Islet precursor cell (in vitro differentiated cells): ENCODE measurements around the gene ZNF462.
"Not testable (repeated sequence)": the region's sequence is repeated elsewhere in the genome, so short reads cannot be mapped to it uniquely, and the experiment has no call there.

Experiments used
- DNase-seq: peaks from one replicate; pipeline ENCODE4 v3.0.0-alpha.2; 2018

Gene ZNF462

GRCh38 chr9:106887066-106887465 is 24.1 kb downstream of the ZNF462 start:
- no peak for DNase-seq

GRCh38 chr9:106889061-106889590 is 26.2 kb downstream of the ZNF462 start:
- peak; percentile 58 for DNase-seq

- no peak for DNase-seq
Measured at GRCh38 chr9:106890608-106891007, 27.6 kb downstream of the ZNF462 start.

GRCh38 chr9:106891286-106891685 is 28.3 kb downstream of the ZNF462 start:
- no peak for DNase-seq

- DNase-seq, result peak; percentile 99
Measured at GRCh38 chr9:106892632-106893031, 29.7 kb downstream of the ZNF462 start.

- peak; percentile 71 for DNase-seq
Measured at GRCh38 chr9:106893088-106893487, 30.1 kb downstream of the ZNF462 start.

- no peak for DNase-seq
Measured at GRCh38 chr9:106896695-106897094, 33.7 kb downstream of the ZNF462 start.

GRCh38 chr9:106897236-106897635 is 34.3 kb downstream of the ZNF462 start:
- no peak for DNase-seq

- no peak for DNase-seq
Measured at GRCh38 chr9:106897751-106898150, 34.8 kb downstream of the ZNF462 start.

- DNase-seq, result not testable (repeated sequence)
Measured at GRCh38 chr9:106900523-106900922, 37.6 kb downstream of the ZNF462 start.

- DNase-seq, result no peak
Measured at GRCh38 chr9:106906129-106906528, 43.2 kb downstream of the ZNF462 start.

- no peak for DNase-seq
Measured at GRCh38 chr9:106911951-106912350, 49.0 kb downstream of the ZNF462 start.

GRCh38 chr9:106913276-106913675 is 50.3 kb downstream of the ZNF462 start:
- DNase-seq, result no peak

- DNase-seq, result no peak
Measured at GRCh38 chr9:106915851-106916250, 52.9 kb downstream of the ZNF462 start.

- peak; percentile 85 for DNase-seq
Measured at GRCh38 chr9:106916466-106917235, 53.7 kb downstream of the ZNF462 start.

GRCh38 chr9:106918825-106919509 is 56.0 kb downstream of the ZNF462 start:
- DNase-seq, result no peak

GRCh38 chr9:106920091-106920490 is 57.1 kb downstream of the ZNF462 start:
- DNase-seq, result no peak

- peak; percentile 84 for DNase-seq
Measured at GRCh38 chr9:106920701-106921283, 57.8 kb downstream of the ZNF462 start.

- peak; percentile 96 for DNase-seq
Measured at GRCh38 chr9:106921341-106921899, 58.5 kb downstream of the ZNF462 start.

GRCh38 chr9:106922026-106922425 is 59.1 kb downstream of the ZNF462 start:
- DNase-seq, result no peak

- DNase-seq, result no peak
Measured at GRCh38 chr9:106925392-106925791, 62.4 kb downstream of the ZNF462 start.

- DNase-seq, result peak; percentile 80
Measured at GRCh38 chr9:106927916-106928315, 65.0 kb downstream of the ZNF462 start.

GRCh38 chr9:106928350-106928749 is 65.4 kb downstream of the ZNF462 start:
- DNase-seq, result no peak
